Adipose tissue (tissue), 3 donors: ENCODE results near the gene NF1. TPM values are rescaled to one million over a fixed set of nuclear protein-coding genes. Genes with fewer than 3 reads are reported as not detected.
"Not testable (repeated sequence)": the region's sequence is repeated elsewhere in the genome, so short reads cannot be mapped to it uniquely, and the experiment has no call there.

Experiments
- H3K27ac ChIP-seq: one replicate; pipeline ENCODE4 v1.5.1; 2013; ENCODE audit warnings: low read depth, low read length
- WGBS, 3 donors: extraction: QIAGEN DNeasy Blood & Tissue Kit; methylation state at CpG; one replicate each; pipeline ENCODE4 v1.1.7; 2013; 5-methylcytosine and 5-hydroxymethylcytosine counted together
- polyA plus RNA-seq, 3 donors: library from polyadenylated mRNA; stranded (reverse); fragments of 200-250 nt; gene quantifications; one replicate each; pipeline ENCODE4 v1.2.3, GENCODE V29; 2013
- donor health status: healthy with polysubstance abuse.
- donor health status: Bipolar disorder and iron deficiency.
- donor health status: healthy.

Gene NF1
- polyA plus RNA-seq, 3 donors = 5.6 to 9.1 (median 7.9) TPM

- 47 to 91% (median 55%) methylated on average over 1 of the region's 1 CpG for WGBS, 3 donors
- no peak overlapping the region for H3K27ac ChIP-seq
Observed at GRCh38 chr17:31158746-31159377, 64.1 kb downstream of the NF1 start.

GRCh38 chr17:31163091-31163781 lies 68.5 kb downstream of the NF1 start:
- no peak overlapping the region for H3K27ac ChIP-seq
- 89 to 95% (median 95%) methylated on average over 7 of the region's 7 CpGs for WGBS, 3 donors

- WGBS, 3 donors = 91 to 97% (median 96%) methylated on average over 3 of the region's 3 CpGs
- no peak overlapping the region for H3K27ac ChIP-seq
Observed at GRCh38 chr17:31167111-31167510, 72.3 kb downstream of the NF1 start.

GRCh38 chr17:31171701-31172100 lies 76.9 kb downstream of the NF1 start:
- H3K27ac ChIP-seq = no peak overlapping the region

GRCh38 chr17:31172388-31172787 lies 77.6 kb downstream of the NF1 start:
- 97 to 99% (median 97%) methylated on average over 7 of the region's 7 CpGs for WGBS, 3 donors

GRCh38 chr17:31174215-31174614 lies 79.4 kb downstream of the NF1 start:
- 94 to 99% (median 95%) methylated on average over 2 of the region's 2 CpGs for WGBS, 3 donors

More at GRCh38 chr17:31172388-31172787, 77.6 kb downstream of the NF1 start:
- no peak overlapping the region for H3K27ac ChIP-seq

GRCh38 chr17:31175237-31175636 lies 80.5 kb downstream of the NF1 start:
- H3K27ac ChIP-seq = no peak overlapping the region
- 97 to 98% (median 98%) methylated on average over 5 of the region's 5 CpGs for WGBS, 3 donors

More at GRCh38 chr17:31174215-31174614, 79.4 kb downstream of the NF1 start:
- H3K27ac ChIP-seq = no peak overlapping the region

- 90 to 97% (median 95%) methylated on average over 3 of the region's 3 CpGs for WGBS, 3 donors
Observed at GRCh38 chr17:31176143-31176542, 81.4 kb downstream of the NF1 start.

GRCh38 chr17:31178951-31179350 lies 84.2 kb downstream of the NF1 start:
- 97 to 100% (median 97%) methylated on average over 1 of the region's 2 CpGs for WGBS, 3 donors
- H3K27ac ChIP-seq = not testable (repeated sequence)

More at GRCh38 chr17:31176143-31176542, 81.4 kb downstream of the NF1 start:
- not testable (repeated sequence) for H3K27ac ChIP-seq

- WGBS, 3 donors = 77 to 85% (median 78%) methylated on average over 5 of the region's 5 CpGs
- H3K27ac ChIP-seq = no peak overlapping the region
Observed at GRCh38 chr17:31195305-31195704, 100.5 kb downstream of the NF1 start.

GRCh38 chr17:31198026-31198425 lies 103.2 kb downstream of the NF1 start:
- 96 to 98% (median 97%) methylated on average over 1 of the region's 1 CpG for WGBS, 3 donors
- H3K27ac ChIP-seq = no peak overlapping the region

- WGBS, 3 donors = 87 to 98% (median 88%) methylated on average over 2 of the region's 2 CpGs
- not testable (repeated sequence) for H3K27ac ChIP-seq
Observed at GRCh38 chr17:31198666-31199065, 103.9 kb downstream of the NF1 start.

GRCh38 chr17:31200287-31200686 lies 105.5 kb downstream of the NF1 start:
- H3K27ac ChIP-seq = no peak overlapping the region
- 78 to 90% (median 81%) methylated on average over 2 of the region's 2 CpGs for WGBS, 3 donors

- no peak overlapping the region for H3K27ac ChIP-seq
Observed at GRCh38 chr17:31202968-31203367, 108.2 kb downstream of the NF1 start.

- no peak overlapping the region for H3K27ac ChIP-seq
Observed at GRCh38 chr17:31211352-31212012, 116.7 kb downstream of the NF1 start.

GRCh38 chr17:31216031-31216751 lies 121.4 kb downstream of the NF1 start:
- H3K27ac ChIP-seq = no peak overlapping the region

GRCh38 chr17:31224366-31224765 lies 129.6 kb downstream of the NF1 start:
- H3K27ac ChIP-seq = no peak overlapping the region
- WGBS, 3 donors = 85 to 95% (median 91%) methylated on average over 1 of the region's 1 CpG

More at GRCh38 chr17:31216031-31216751, 121.4 kb downstream of the NF1 start:
- 42% methylated on average over 5 of the region's 5 CpGs for WGBS, 3 donors

GRCh38 chr17:31225831-31226230 lies 131.1 kb downstream of the NF1 start:
- H3K27ac ChIP-seq = no peak overlapping the region
- 38 to 66% (median 62%) methylated on average over 2 of the region's 2 CpGs for WGBS, 3 donors

- WGBS, 3 donors = 49 to 94% (median 61%) methylated on average over 5 of the region's 5 CpGs
- no peak overlapping the region for H3K27ac ChIP-seq
Observed at GRCh38 chr17:31226373-31226772, 131.6 kb downstream of the NF1 start.
